HepG2 (cell line): ENCODE measurements around the gene TRIM4. TPM values are rescaled to one million over a fixed set of nuclear protein-coding genes. Genes with fewer than 3 reads are reported as not detected.
A peak's percentile ranks its signal among the peaks of the same experiment; 100 is the strongest.

Experiments used
- AKAP8 ChIP-seq: sonication (generic); formaldehyde crosslinking; IDR thresholded peaks from 2 replicates; pipeline ENCODE4 v1.5.1; 2020; ENCODE audit warnings: mild to moderate bottlenecking, missing genetic modification reagents
- ARID2 ChIP-seq: sonication (generic); formaldehyde crosslinking; IDR thresholded peaks from 2 replicates; pipeline ENCODE4 v1.8.1; 2022; ENCODE audit warnings: mild to moderate bottlenecking, missing genetic modification reagents, borderline replicate concordance
- BHLHE40 ChIP-seq: IDR thresholded peaks from 2 replicates; pipeline ENCODE4 v1.6.1; 2011; ENCODE audit warnings: low read length, improper control_type of control experiment
- BORCS8-MEF2B ChIP-seq: sonication (generic); formaldehyde crosslinking; IDR thresholded peaks from 2 replicates; pipeline ENCODE4 v1.8.0; 2022; ENCODE audit warnings: mild to moderate bottlenecking, missing genetic modification reagents
- GABPA ChIP-seq, 2 experiments: IDR thresholded peaks; 2 replicates each; pipeline ENCODE4 v1.6.1; 2011 to 2016; ENCODE audit warnings: low read depth in 2 of 2, low read length in 1 of 2, missing biosample characterization in 1 of 2, missing genetic modification characterization in 1 of 2
- IRF2 ChIP-seq: IDR thresholded peaks from 2 replicates; pipeline ENCODE4 v1.6.1; 2018; ENCODE audit warnings: missing genetic modification reagents, missing compliant biosample characterization
- KDM5B ChIP-seq: sonication (generic); formaldehyde crosslinking; IDR thresholded peaks from 2 replicates; pipeline ENCODE4 v1.4.0; 2020; ENCODE audit warnings: missing genetic modification reagents, mild to moderate bottlenecking, borderline replicate concordance
- MXI1 ChIP-seq: IDR thresholded peaks from 3 replicates; pipeline ENCODE4 v1.6.1; 2012; ENCODE audit warnings: low read depth, low read length, inconsistent platforms, borderline replicate concordance
- RAD51 ChIP-seq: fragments of 450-650 bp; IDR thresholded peaks from 2 replicates; pipeline ENCODE4 v1.6.1; 2016; ENCODE audit warnings: borderline replicate concordance
- SSRP1 ChIP-seq: IDR thresholded peaks from 2 replicates; pipeline ENCODE4 v1.6.1; 2016; ENCODE audit warnings: control low read depth
- TARDBP ChIP-seq: sonication (generic); formaldehyde crosslinking; IDR thresholded peaks from 2 replicates; pipeline ENCODE4 v1.8.0; 2022; ENCODE audit warnings: mild to moderate bottlenecking, missing genetic modification reagents
- TBX3 ChIP-seq: fragments of 450-650 bp; IDR thresholded peaks from 2 replicates; pipeline ENCODE4 v1.6.1; 2017; ENCODE audit warnings: antibody characterized with exemption, mild to moderate bottlenecking, inconsistent platforms, borderline replicate concordance
- ZFY ChIP-seq: sonication (generic); formaldehyde crosslinking; IDR thresholded peaks from 2 replicates; pipeline ENCODE4 v1.4.0; 2020; ENCODE audit warnings: missing genetic modification reagents
- ZNF891 ChIP-seq: sonication (generic); formaldehyde crosslinking; IDR thresholded peaks from 2 replicates; pipeline ENCODE4 v1.5.0; 2020; ENCODE audit warnings: mild to moderate bottlenecking, missing genetic modification reagents
- polyA plus RNA-seq, 8 experiments: library from polyadenylated mRNA; depleted of rRNA in 3 of 8; stranded (reverse) in 7 of 8; unstranded in 1 of 8; fragments of >200 nt; fragmentation: Illumina TruSeq in 4 of 8; extraction: Trizol in 4 of 8; gene quantifications; 2 replicates each; pipeline versions ENCODE4 v1.2.1 to v1.2.3, GENCODE V29; 2011 to 2016; ENCODE audit warnings: low read depth in 4 of 8, missing spikeins in 1 of 8, mixed read lengths in 1 of 8; ENCODE audit not compliant: insufficient read depth in 1 of 8
- total RNA-seq, 5 experiments: library from RNA; depleted of rRNA; stranded (reverse); fragments of >200 nt; fragmentation: Illumina TruSeq; extraction: Trizol; gene quantifications; 2 replicates each; pipeline ENCODE4 v1.2.3, GENCODE V29; 2016; ENCODE audit warnings: low read depth in 1 of 5
- TF ChIP-seq, protein P1 (sequence below), 2 experiments: sonication (generic) in 1 of 2; formaldehyde crosslinking in 1 of 2; IDR thresholded peaks; 2 replicates each; pipeline versions ENCODE4 v1.4.0 to v1.6.1; 2018 to 2020; ENCODE audit warnings: missing genetic modification reagents in 2 of 2, borderline replicate concordance in 1 of 2, low read depth in 1 of 2, mild to moderate bottlenecking in 1 of 2, missing biosample characterization in 1 of 2
- TF ChIP-seq, protein P2 (sequence below): IDR thresholded peaks from 2 replicates; pipeline ENCODE4 v1.6.1; 2016; ENCODE audit warnings: low read depth
- TF ChIP-seq, protein P3 (sequence below): sonication (generic); formaldehyde crosslinking; IDR thresholded peaks from 2 replicates; pipeline ENCODE4 v1.4.0; 2020; ENCODE audit warnings: low read depth, mild to moderate bottlenecking, missing genetic modification reagents
- TF ChIP-seq, protein P4 (sequence below): sonication (generic); formaldehyde crosslinking; IDR thresholded peaks from 2 replicates; pipeline ENCODE4 v1.5.1; 2020; ENCODE audit warnings: mild to moderate bottlenecking, missing genetic modification reagents, moderate library complexity
- TF ChIP-seq, protein P5 (sequence below): sonication (generic); formaldehyde crosslinking; IDR thresholded peaks from 2 replicates; pipeline ENCODE4 v1.5.0; 2020; ENCODE audit warnings: missing genetic modification reagents

The TRIM4 gene
- total and polyA plus RNA-seq, 2 of the 13 experiments (the other 11 are each of a cell fraction or from before 2014, with no cell fraction given) = 17.6 to 21.7 TPM

DNA sequence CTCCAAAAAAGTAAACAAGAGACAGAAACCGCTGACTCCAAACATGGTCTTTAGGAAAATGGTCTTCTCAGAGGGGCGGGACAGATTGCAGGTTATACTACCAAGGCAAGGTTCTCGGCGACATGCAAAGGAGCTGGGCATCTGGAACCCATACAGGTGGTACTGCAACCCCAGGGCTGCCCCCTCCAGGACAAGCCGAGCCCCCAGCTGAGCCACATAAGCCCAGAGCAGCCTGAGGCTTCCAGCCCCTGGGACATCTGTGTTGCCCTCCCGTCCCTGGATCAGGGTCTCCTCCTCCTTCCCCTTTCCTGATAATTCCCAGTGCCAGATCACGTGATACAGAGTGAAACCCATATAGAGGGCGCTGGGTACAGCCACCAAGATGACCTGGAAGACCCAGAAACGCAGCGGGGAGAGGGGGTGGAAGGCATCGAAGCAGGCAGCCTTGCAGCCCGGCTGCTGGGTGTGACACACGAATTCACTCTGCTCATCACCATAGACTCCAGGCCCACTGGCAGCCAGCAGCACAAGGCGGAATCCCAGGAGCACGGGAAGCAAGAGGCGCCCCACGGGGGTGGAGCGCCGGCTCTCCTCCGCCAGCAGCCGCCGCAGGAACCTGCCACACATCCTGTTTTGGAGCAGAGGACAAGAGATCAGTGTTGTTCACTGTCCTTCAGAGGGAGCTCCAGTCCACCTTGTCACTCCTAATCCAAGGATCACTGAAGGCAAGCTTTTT lies 9.8 kb upstream of the TRIM4 start, which contains the start of gene GJC3 (continued):
- TF ChIP-seq, protein P1, sequence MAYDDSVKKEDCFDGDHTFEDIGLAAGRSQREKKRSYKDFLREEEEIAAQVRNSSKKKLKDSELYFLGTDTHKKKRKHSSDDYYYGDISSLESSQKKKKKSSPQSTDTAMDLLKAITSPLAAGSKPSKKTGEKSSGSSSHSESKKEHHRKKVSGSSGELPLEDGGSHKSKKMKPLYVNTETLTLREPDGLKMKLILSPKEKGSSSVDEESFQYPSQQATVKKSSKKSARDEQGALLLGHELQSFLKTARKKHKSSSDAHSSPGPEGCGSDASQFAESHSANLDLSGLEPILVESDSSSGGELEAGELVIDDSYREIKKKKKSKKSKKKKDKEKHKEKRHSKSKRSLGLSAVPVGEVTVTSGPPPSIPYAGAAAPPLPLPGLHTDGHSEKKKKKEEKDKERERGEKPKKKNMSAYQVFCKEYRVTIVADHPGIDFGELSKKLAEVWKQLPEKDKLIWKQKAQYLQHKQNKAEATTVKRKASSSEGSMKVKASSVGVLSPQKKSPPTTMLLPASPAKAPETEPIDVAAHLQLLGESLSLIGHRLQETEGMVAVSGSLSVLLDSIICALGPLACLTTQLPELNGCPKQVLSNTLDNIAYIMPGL (CRISPR knock-in tag; IDR thresholded peaks at IDR 0.05; ENCODE audit: borderline replicate concordance in 1 of 2, low read depth in 1 of 2) = peak; percentile 66 to 70
- TF ChIP-seq ZNF891 (CRISPR knock-in tag) (0 out of 2 replicates have a peak, but pooled peaks have one; percentile 72), TARDBP (CRISPR knock-in tag) (peak; percentile 66; the same call in 1 of the 2 replicates), BHLHE40 (peak; percentile 3; the same call in 1 of the 2 replicates), IRF2 (CRISPR knock-in tag) (0 out of 2 replicates have a peak, but pooled peaks have one; percentile 18), ZFY (peak; percentile 28; the same call in 1 of the 2 replicates), SSRP1 (CRISPR knock-in tag) (no peak), BORCS8-MEF2B (CRISPR knock-in tag) (0 out of 2 replicates have a peak, but pooled peaks have one; percentile 34), KDM5B (CRISPR knock-in tag) (0 out of 2 replicates have a peak, but pooled peaks have one; percentile 43), TBX3 (0 out of 2 replicates have a peak, but pooled peaks have one; percentile 14), AKAP8 (CRISPR knock-in tag) (no peak), RAD51 (peak; percentile 91), ARID2 (CRISPR knock-in tag) (0 out of 2 replicates have a peak, but pooled peaks have one; percentile 58), GABPA (IDR thresholded peaks at IDR 0.05; ENCODE audit: low read depth, low read length) (no peak), GABPA (CRISPR knock-in tag; IDR thresholded peaks at IDR 0.05; ENCODE audit: low read depth) (peak; percentile 48), MXI1 (no peak)
- TF ChIP-seq, protein P2, sequence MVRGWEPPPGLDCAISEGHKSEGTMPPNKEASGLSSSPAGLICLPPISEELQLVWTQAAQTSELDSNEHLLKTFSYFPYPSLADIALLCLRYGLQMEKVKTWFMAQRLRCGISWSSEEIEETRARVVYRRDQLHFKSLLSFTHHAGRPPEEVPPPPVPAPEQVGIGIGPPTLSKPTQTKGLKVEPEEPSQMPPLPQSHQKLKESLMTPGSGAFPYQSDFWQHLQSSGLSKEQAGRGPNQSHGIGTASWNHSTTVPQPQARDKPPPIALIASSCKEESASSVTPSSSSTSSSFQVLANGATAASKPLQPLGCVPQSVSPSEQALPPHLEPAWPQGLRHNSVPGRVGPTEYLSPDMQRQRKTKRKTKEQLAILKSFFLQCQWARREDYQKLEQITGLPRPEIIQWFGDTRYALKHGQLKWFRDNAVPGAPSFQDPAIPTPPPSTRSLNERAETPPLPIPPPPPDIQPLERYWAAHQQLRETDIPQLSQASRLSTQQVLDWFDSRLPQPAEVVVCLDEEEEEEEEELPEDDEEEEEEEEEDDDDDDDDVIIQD (CRISPR knock-in tag) = no peak
- TF ChIP-seq, protein P3, sequence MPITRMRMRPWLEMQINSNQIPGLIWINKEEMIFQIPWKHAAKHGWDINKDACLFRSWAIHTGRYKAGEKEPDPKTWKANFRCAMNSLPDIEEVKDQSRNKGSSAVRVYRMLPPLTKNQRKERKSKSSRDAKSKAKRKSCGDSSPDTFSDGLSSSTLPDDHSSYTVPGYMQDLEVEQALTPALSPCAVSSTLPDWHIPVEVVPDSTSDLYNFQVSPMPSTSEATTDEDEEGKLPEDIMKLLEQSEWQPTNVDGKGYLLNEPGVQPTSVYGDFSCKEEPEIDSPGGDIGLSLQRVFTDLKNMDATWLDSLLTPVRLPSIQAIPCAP (CRISPR knock-in tag) = no peak
- TF ChIP-seq, protein P4, sequence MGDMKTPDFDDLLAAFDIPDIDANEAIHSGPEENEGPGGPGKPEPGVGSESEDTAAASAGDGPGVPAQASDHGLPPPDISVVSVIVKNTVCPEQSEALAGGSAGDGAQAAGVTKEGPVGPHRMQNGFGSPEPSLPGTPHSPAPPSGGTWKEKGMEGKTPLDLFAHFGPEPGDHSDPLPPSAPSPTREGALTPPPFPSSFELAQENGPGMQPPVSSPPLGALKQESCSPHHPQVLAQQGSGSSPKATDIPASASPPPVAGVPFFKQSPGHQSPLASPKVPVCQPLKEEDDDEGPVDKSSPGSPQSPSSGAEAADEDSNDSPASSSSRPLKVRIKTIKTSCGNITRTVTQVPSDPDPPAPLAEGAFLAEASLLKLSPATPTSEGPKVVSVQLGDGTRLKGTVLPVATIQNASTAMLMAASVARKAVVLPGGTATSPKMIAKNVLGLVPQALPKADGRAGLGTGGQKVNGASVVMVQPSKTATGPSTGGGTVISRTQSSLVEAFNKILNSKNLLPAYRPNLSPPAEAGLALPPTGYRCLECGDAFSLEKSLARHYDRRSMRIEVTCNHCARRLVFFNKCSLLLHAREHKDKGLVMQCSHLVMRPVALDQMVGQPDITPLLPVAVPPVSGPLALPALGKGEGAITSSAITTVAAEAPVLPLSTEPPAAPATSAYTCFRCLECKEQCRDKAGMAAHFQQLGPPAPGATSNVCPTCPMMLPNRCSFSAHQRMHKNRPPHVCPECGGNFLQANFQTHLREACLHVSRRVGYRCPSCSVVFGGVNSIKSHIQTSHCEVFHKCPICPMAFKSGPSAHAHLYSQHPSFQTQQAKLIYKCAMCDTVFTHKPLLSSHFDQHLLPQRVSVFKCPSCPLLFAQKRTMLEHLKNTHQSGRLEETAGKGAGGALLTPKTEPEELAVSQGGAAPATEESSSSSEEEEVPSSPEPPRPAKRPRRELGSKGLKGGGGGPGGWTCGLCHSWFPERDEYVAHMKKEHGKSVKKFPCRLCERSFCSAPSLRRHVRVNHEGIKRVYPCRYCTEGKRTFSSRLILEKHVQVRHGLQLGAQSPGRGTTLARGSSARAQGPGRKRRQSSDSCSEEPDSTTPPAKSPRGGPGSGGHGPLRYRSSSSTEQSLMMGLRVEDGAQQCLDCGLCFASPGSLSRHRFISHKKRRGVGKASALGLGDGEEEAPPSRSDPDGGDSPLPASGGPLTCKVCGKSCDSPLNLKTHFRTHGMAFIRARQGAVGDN (CRISPR knock-in tag) = peak; percentile 80
- TF ChIP-seq, protein P5, sequence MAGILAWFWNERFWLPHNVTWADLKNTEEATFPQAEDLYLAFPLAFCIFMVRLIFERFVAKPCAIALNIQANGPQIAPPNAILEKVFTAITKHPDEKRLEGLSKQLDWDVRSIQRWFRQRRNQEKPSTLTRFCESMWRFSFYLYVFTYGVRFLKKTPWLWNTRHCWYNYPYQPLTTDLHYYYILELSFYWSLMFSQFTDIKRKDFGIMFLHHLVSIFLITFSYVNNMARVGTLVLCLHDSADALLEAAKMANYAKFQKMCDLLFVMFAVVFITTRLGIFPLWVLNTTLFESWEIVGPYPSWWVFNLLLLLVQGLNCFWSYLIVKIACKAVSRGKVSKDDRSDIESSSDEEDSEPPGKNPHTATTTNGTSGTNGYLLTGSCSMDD = no peak
